ENCODE measurements around the gene DCLK1. TPM values are rescaled to one million over a fixed set of nuclear protein-coding genes. Genes with fewer than 3 reads are reported as not detected.

Gene DCLK1
- total and polyA plus RNA-seq, 4 donors = 0.04 to 0.56 (median 0.20) TPM

GRCh38 chr13:35916146-35916545, 215.0 kb downstream of the DCLK1 start:
- TF ChIP-seq CTCF (IDR thresholded peaks at IDR 0.05; ENCODE audit: low read depth, low read length, missing input control) (no peak), ZBTB33 (IDR thresholded peaks at IDR 0.05) (no peak), JUND (IDR thresholded peaks at IDR 0.05) (no peak), MAX (IDR thresholded peaks at IDR 0.05) (no peak), YY1 (IDR thresholded peaks at IDR 0.05) (no peak), RAD21 (IDR thresholded peaks at IDR 0.05) (no peak), TAF1 (conservative IDR thresholded peaks at IDR 0.05) (no peak), SP1 (IDR thresholded peaks at IDR 0.05) (no peak), RXRA (IDR thresholded peaks at IDR 0.05) (no peak), ATF3 (IDR thresholded peaks at IDR 0.05) (no peak), FOXA2 (IDR thresholded peaks at IDR 0.05) (no peak), HNF4G (IDR thresholded peaks at IDR 0.05) (no peak), REST (IDR thresholded peaks at IDR 0.05) (no peak), FOXA1 (IDR thresholded peaks at IDR 0.05) (no peak), GABPA (IDR thresholded peaks at IDR 0.05 in 1 of 2, conservative IDR thresholded peaks at IDR 0.05 in 1 of 2) (no peak), HNF4A (conservative IDR thresholded peaks at IDR 0.05) (no peak), EGR1 (IDR thresholded peaks at IDR 0.05; ENCODE audit: low read depth in 2 of 2) (no peak), NR2F2 (IDR thresholded peaks at IDR 0.05) (no peak)
- Histone ChIP-seq H3K4me1 (ENCODE audit: control insufficient read depth in 4 of 4, insufficient read depth in 4 of 4, low read length in 3 of 4) (peaks cover 0 to 1% (median 0%) of the 10 kb centered on the region in 4 donors), H3K36me3 (ENCODE audit: control insufficient read depth in 4 of 4, insufficient read depth in 3 of 4, low read depth in 1 of 4, low read length in 3 of 4) (no peaks in the 10 kb centered on the region), H3K4me3 (ENCODE audit: low read depth in 1 of 3, low read length in 3 of 3) (no peak overlapping the region), H3K27me3 (ENCODE audit: control insufficient read depth in 4 of 4, insufficient read depth in 4 of 4, low read length in 3 of 4) (peaks cover 0 to 6% (median 0%) of the 10 kb centered on the region in 4 donors), H3K9me3 (ENCODE audit: control insufficient read depth in 4 of 4, low read length in 3 of 4) (no peaks in the 10 kb centered on the region), H3K9ac (ENCODE audit: low read depth in 1 of 2, low read length in 2 of 2) (no peak overlapping the region), H3K27ac (ENCODE audit: low read depth in 1 of 2, low read length in 2 of 2) (no peak overlapping the region)
- 59% methylated on average over 2 of the region's 2 CpGs for WGBS
- no peak for DNase-seq (ENCODE audit: low spot score)
